NK-92 (cell line): Measurements from ENCODE around the gene TMPRSS2.
"Not testable (repeated sequence)": the region's sequence is repeated elsewhere in the genome, so short reads cannot be mapped to it uniquely, and the experiment has no call there.

Experiments
- DNase-seq: peaks from one replicate; lab custom pipeline; 2025; ENCODE audit not compliant: unreplicated experiment; lab: John Stamatoyannopoulos, UW

The TMPRSS2 gene

GRCh38 chr21:41428311-41428710 is 79.6 kb downstream of the TMPRSS2 start:
- DNase-seq: no peak

- no peak for DNase-seq
Observed at GRCh38 chr21:41427556-41427955, 80.4 kb downstream of the TMPRSS2 start.

GRCh38 chr21:41426676-41427404 is 81.1 kb downstream of the TMPRSS2 start:
- no peak for DNase-seq

- DNase-seq: no peak
Observed at GRCh38 chr21:41425954-41426675, 81.8 kb downstream of the TMPRSS2 start, which contains the start of gene MX1. Gene MX1, plus strand, starts transcription at chr21:41426239. Its CDS starts 5,832 bp downstream, at chr21:41432071.

GRCh38 chr21:41425588-41425953 is 82.4 kb downstream of the TMPRSS2 start:
- no peak for DNase-seq

- DNase-seq: not testable (repeated sequence)
Observed at GRCh38 chr21:41423305-41423636, 84.7 kb downstream of the TMPRSS2 start.

- DNase-seq: no peak
Observed at GRCh38 chr21:41422546-41423304, 85.2 kb downstream of the TMPRSS2 start.

- not testable (repeated sequence) for DNase-seq
Observed at GRCh38 chr21:41420998-41421397, 87.0 kb downstream of the TMPRSS2 start.

GRCh38 chr21:41419921-41420862 is 87.8 kb downstream of the TMPRSS2 start:
- DNase-seq: no peak

- DNase-seq: no peak
Observed at GRCh38 chr21:41418956-41419680, 88.8 kb downstream of the TMPRSS2 start.

- DNase-seq: no peak
Observed at GRCh38 chr21:41418393-41418792, 89.6 kb downstream of the TMPRSS2 start.

GRCh38 chr21:41417505-41417904 is 90.5 kb downstream of the TMPRSS2 start:
- DNase-seq: not testable (repeated sequence)
